HG02798 (cell line): ENCODE measurements around the gene HS1BP3.

Experiments
- ATAC-seq: cut with Tn5 transposase; IDR thresholded peaks from one replicate; pipeline ENCODE4 v1.9.1; 2021; ENCODE audit warnings: mild to moderate bottlenecking; ENCODE audit not compliant: unreplicated experiment, poor library complexity

HS1BP3 gene

DNA sequence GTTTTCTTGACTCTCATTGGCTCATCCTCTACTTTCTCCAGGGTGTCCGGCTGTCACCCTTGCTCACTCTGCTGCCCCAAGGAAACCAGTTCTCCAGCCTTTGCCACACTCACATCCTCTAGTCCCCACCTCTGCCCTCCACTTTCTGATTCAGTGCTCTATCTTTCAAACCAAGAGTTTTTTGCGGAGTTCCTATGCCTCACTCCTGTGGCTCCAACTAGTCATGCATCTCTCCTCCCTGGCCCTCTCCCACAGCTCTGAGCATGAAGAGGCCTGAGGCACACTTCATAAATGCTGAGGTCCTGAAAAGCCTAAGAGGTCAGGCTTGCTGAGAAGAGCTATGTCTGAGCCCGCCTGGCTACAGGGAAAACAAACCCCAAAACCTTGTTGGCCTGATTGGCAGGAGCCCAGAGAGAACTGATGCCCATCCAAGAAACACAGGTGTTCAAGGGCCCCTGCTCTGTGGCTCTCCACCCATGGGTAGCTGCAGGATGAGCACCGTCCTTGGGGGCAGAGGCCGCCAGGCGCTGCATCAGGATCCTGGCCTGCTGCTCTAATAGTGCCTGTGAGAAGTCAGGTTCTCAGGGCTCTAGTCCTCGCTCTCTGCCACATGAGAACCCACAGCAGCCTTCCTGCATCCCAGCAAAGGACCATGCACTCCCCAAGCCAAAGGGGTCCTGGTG is 42.1 kb downstream of the HS1BP3 start:
- ATAC-seq, result no peak

DNA sequence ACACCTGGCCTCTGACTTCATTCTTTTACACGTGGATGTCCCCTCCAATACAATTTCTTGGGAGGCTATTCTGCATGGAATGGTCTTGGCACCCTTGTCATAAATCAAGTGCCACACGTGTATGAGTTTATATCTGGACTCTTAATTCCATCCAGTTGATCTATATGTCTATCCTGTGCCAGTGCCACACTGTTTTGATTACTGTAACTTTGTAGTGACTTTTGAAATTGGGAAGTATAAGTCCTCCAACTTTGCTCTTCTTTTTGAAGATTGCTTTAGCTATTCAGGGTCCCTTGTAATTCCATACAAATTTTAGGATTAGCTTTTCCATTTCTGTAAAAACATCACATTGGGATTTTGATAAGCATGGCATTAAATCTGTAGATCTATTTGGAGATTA is 43.5 kb downstream of the HS1BP3 start:
- no peak for ATAC-seq

- ATAC-seq, result no peak
Observed at GRCh38 chr2:20606198-20606597, 44.7 kb downstream of the HS1BP3 start.

- ATAC-seq, result no peak
Observed at GRCh38 chr2:20604951-20605381, 45.9 kb downstream of the HS1BP3 start.

- no peak for ATAC-seq
Observed at GRCh38 chr2:20604401-20604911, 46.4 kb downstream of the HS1BP3 start.

GRCh38 chr2:20603791-20604190 is 47.1 kb downstream of the HS1BP3 start:
- ATAC-seq, result no peak

DNA sequence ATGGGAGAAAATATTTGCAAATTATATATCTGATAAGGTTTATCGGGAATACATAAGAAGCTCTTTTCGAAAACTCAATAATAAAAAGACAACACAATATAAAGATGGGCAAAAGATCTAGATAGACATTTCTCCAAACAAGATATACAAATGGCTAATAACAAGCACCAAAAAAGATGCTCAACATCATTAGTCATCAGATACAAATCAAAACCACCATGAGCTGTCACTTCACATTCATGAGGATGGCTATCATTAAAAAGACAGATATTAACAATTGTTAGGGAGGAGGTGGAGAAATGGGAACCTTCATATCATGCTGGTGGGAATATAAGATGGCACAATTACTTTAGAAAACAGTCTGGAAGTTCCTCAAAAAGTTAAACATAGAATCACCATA is 48.1 kb downstream of the HS1BP3 start:
- ATAC-seq, result no peak

DNA sequence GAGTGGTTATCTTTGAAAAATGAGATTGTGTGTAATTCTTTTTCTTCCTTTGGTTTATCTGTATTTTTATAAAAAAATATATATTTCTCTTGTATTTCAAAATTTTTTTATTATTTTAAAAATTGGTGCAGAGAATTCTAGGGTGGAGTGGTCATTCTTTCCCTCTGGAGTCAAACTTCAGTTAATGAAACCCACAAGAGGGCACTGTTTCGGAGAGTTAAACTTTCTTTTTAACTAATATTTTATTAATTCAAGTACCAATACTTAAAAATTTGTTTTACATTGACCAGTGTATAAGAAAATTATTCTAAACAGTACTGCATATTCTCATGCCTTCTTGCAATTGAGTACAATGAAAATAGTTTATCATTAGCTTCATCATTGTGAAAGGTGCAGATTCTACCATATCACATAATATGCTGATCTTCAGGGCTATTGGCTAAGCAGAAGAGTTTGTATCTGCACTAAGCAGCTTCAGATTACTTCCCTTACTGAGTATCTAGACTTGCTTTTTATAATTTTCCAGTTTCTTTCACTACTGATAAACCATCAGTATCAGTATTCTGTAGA is 50.1 kb downstream of the HS1BP3 start:
- ATAC-seq, result no peak

DNA sequence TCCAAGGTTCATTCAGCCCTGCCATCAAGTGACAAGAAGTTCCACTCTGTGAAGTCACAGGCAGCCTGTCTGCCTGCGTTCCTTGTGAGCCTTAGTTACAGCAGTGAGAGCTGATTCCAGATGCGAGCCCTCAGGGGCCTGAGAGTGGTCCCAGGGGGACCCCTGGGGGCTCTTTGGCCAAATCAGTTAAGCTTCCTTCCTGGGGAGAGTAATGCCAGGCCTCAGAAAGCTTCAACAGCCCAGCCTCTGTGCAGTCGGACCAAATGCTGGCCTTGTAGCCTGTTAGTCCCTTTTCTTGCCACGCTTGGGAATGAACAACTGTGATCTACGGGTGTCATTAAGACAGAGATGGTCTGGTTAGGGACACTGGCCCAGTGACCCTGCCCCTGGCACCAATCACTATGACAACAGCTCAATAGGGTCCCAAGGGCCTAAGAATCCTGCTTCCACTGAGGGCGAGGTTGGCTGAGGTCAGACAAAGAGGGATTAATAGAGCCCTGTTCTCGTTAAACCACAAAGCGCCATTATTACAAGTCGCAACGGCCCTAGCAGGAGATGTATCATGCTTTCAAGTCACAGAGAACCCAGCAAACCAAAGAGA is 50.9 kb downstream of the HS1BP3 start:
- no peak for ATAC-seq

- ATAC-seq, result no peak
Observed at GRCh38 chr2:20599001-20599600, 51.8 kb downstream of the HS1BP3 start.

DNA sequence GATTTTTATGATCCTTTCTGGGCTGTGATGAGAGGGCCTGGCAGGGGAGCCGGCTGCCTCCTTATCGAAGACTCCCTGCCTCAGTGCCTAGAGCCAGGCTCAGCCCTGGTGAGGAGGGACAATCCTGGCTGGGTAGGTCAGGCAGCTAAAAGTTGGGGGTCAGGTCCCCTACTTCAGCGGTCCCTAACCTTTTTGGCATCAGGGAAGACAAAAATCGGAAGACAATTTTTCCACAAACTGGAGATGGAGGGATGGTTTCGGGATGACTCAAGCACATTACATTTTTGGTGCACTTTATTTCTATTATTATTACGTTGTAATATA is 53.1 kb downstream of the HS1BP3 start:
- ATAC-seq, result no peak

DNA sequence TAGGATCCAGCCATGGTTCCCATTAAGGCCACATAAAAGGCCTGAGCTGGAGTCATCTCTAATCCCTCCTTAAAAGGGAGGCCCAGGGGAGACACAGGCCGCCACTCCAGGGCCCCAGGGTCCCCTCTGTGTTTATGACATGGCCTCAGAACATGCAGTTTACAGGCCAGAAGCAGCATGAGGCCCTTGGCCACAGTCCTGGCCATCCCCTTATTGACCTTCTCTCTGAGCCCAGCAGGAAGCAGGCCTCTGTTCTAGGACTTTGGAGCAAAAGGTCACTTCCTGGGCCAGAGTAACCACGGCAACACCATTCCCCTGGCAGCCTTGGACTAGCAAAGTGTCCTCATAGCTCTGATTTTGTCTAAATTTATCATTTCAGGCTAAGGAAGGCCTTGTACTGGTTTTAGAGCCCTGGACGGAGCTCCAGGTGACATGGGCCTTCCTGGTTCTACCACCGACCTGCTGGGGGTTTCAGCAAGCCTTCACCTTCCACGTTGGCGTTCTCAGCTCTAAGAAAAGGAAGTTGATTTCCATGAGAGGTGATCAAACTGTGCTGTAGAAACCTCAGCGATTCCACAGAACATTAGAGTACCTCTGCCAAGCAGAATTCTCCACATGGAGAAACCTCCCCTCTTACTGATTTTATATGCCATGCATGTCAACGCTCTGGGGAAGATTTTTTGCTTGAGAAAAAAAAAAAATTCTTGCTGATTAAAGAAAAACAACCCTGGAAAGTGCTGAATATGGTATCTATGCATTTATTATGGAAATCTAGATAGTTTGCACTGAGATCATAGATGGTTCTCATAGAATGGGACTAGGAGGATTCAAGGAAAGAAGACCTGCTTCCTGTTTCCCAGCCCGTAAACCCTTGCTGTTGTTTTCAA is 53.7 kb downstream of the HS1BP3 start:
- no peak for ATAC-seq

DNA sequence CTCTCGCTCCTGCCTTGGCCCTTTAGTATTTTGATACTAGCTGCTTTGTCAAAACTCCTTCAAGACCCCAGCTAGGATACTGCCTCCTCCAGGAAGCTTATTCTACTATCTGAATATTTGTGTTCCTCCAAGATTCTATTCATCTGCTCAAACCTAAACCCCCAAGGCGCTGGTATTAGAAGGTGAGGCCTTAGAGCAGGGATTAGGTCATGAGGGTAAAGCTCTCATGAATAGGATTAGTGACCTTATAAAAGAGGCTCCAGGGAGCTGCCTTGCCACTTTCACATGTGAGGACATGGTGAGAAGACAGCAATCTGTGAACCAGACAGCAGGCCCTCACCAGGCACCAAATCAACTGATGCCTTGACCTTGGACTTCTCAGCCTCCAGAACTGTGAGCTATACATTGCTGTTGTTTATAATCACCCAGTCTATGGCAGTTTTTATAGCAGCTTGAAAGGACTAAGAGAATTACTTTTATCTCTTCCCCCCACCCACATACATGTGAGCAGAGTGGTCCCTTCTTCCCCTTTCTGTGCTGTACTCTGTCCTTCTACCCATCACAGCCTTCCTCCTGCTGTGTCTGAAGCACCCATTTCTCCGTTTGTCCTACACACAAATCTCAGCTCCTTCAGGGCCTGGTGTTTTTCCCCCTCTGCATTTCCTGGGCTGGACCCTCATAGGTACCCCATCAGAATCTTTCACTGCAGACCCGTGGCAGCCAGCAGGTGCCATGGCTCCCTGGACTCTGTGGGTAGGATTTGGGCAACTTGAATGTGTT is 54.5 kb downstream of the HS1BP3 start:
- ATAC-seq, result peak; percentile 2

DNA sequence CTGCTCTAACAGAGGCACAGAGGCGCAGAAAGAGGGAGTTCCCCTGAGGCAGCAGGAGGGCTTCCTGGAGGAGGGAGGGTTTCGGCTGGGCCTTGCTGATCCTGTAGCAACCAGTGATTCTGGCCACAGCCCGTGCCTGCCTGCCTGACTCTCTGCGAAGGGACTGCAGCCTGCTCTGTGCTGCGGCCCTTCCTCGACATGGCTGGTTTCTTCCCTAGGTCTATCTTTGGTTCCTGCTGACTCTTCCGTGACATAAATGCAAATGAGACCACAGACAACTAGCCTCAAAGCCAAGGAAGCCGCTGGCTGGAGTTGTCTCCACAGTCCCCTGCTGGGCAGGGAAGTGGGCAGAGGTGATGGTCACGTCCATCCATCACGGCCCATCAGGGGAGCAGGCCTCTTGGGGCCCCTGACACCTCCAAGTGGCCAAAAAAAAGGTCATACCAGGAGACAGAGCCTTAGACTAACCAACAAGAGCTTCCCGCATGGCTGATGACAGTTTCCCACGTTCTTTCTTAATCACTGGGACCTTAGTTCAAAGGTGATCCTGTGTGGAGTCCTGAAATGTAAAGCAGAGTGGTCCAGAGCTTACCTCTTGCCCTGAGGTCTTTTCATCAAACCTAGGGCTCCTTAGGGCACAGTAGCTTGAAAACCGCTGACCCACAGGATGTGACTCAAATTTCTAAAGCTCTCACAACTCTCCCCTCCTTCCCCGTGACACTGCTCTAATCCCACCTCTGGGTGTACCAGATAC is 55.3 kb downstream of the HS1BP3 start:
- peak; percentile 85 for ATAC-seq

DNA sequence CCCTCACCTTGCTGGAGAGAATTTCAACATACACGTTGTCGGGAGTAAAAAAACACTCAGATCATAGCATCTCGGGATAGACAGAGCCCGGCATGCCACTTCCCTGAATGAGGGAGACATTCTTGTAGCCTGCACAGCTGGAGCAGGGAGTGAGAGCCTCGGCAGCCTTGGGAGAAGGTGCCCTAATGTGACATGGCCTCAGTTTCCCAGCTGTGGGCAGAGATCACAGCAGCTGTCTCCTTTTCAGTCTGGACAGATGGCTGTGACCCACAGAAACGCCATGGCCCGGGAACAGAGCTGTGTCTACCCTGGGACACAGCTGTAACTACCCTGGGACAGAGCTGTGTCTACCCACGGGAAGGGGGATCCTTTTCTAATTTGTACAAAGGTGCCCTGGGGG is 55.9 kb downstream of the HS1BP3 start:
- no peak for ATAC-seq

GRCh38 chr2:20594048-20594750 is 56.7 kb downstream of the HS1BP3 start:
- ATAC-seq, result no peak

DNA sequence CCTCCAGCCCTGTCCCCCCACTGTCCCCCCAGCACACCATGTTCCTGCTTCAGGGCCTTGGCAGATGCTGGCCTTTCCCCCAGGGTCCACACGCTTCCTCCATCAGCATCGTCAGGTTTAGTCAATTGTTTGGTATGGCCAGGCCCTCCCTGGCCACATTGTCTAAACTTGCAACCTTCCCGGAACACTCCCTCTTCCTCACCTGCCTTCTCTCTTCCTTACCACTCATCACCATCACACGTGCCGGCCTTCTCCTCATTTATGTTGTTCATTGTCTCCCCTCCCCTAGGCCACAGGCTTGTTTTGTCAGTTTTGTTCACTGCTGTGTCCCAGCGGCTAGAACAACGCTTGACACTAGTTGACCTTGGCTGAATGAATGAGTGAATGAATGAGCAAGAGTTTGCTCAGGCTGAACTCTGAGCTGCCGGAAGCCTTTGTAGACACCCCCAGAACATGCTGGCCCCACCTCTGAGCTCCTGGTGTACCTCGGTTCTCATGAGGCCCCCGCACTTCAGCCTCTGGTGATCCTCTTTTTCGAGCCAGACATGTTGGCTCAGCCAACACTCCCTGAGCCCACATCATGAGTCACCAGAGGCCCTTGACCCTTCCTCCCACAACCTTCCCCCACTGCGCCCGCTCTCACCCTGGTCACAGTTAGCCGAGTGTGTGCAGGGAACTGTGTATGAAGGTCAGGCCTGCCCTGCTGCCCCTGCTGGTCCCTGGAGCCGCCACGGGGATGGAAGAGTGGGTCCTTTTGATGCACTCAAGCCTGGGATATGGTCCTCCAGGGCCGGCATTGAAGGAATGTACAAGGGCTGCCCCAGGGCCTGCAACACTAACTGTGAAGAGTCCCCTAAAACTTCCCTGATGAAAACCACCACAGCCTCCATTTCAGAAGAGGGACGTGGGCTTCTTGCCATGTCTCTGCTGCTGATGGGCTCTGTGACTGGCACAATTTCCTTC is 57.5 kb downstream of the HS1BP3 start:
- ATAC-seq, result no peak
